Measurements from ENCODE around the gene SLC38A7.

DNA sequence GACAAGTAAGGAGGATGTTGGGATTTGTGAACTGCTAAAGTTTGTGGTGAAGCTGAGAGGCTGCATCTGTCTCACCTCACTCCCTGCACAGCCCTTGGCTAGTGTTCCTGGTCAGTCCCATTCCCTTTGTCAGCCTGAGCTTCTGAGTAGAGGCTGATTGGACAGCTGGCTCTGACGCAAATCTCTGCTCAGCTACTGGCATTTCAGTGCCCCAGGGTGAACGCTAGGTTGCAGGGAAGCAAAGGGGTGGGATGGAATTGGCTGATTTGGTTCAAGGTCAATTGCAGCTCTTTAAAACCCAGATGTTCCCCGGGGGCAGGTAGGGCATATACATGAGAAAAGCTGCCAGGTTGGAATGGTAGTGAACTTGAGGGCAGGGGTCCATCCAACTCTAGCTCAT is 31.8 kb downstream of the SLC38A7 start:
- TF ChIP-seq, protein P1, sequence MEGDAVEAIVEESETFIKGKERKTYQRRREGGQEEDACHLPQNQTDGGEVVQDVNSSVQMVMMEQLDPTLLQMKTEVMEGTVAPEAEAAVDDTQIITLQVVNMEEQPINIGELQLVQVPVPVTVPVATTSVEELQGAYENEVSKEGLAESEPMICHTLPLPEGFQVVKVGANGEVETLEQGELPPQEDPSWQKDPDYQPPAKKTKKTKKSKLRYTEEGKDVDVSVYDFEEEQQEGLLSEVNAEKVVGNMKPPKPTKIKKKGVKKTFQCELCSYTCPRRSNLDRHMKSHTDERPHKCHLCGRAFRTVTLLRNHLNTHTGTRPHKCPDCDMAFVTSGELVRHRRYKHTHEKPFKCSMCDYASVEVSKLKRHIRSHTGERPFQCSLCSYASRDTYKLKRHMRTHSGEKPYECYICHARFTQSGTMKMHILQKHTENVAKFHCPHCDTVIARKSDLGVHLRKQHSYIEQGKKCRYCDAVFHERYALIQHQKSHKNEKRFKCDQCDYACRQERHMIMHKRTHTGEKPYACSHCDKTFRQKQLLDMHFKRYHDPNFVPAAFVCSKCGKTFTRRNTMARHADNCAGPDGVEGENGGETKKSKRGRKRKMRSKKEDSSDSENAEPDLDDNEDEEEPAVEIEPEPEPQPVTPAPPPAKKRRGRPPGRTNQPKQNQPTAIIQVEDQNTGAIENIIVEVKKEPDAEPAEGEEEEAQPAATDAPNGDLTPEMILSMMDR (IDR thresholded peaks at IDR 0.05): no peak
- no peak for TF ChIP-seq POLR2A (IDR thresholded peaks at IDR 0.05)
